Measurements from ENCODE around the gene GFOD2.

GFOD2 gene

DNA sequence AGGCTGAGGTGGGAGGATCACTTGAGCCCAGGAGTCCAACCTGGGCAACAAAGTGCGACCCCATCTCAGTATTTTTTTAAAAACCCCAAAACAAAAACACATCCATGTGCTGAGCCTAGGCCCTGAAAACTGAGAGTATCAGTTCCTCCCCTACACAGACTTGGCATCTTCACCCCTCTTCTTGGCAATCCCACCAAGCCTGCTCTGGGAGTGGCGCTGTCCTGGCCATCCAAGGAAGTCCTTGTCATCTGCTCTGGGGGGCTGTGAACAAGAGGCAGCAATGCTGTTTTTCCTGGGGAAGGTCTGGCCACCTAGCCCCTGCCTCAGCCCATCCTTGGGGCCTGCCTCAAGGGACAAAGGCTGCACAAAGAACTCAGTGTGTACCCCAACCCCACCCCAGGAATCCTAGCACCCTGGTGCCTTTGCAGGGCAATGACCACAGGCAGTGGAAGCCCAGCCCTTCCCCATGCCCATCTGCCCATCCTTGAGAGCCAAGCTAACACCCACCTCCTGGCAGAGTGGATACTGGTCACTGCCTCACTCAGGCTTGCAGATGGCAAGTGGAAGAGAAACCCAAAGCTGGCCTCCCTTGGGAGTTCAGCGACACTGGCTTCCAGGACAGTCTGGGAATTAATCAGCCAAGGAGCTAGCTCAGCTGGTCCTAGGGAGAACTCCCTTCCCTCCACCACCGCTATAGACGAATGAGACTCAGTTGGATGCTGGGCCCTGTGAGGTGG, 14.8 kb upstream of the GFOD2 start:
- Histone ChIP-seq H3K4me1 (ENCODE audit: control insufficient read depth, insufficient read depth, low read length, unreplicated experiment) (no peaks in the 10 kb centered on the region), H3K27ac (ENCODE audit: low read depth, low read length) (no peak overlapping the region), H2AFZ (ENCODE audit: low read length, unreplicated experiment) (no peak overlapping the region), H3K36me3 (ENCODE audit: insufficient read depth, low read length) (no peaks in the 10 kb centered on the region), H3K4me3 (ENCODE audit: low read depth, low read length) (no peak overlapping the region), H3K79me2 (ENCODE audit: control insufficient read depth, insufficient read depth, low read length, unreplicated experiment) (no peaks in the 10 kb centered on the region), H3K27me3 (ENCODE audit: insufficient read depth, low read length) (no peaks in the 10 kb centered on the region)

DNA sequence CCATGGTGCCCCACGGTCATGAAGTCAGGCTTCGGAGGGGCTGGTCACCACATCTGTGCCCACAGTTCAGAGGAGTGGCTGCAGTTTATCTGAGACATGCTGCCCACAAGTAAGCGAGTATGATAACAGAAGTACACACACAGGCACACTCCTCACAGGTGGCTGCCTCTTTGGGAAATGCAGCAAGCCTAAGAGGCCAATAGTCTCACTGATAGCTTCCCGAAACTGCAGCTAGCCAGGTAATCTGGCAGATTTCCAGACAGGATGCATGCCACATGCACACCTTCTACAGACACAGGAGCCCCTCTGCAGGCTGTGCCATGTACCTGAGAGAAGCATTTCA, 12.6 kb upstream of the GFOD2 start:
- Histone ChIP-seq H3K4me1 (ENCODE audit: control insufficient read depth, insufficient read depth, low read length, unreplicated experiment) (no peaks in the 10 kb centered on the region), H3K4me3 (ENCODE audit: low read depth, low read length) (no peak overlapping the region), H3K27ac (ENCODE audit: low read depth, low read length) (no peak overlapping the region), H3K79me2 (ENCODE audit: control insufficient read depth, insufficient read depth, low read length, unreplicated experiment) (no peaks in the 10 kb centered on the region), H3K27me3 (ENCODE audit: insufficient read depth, low read length) (no peaks in the 10 kb centered on the region), H3K36me3 (ENCODE audit: insufficient read depth, low read length) (no peaks in the 10 kb centered on the region), H2AFZ (ENCODE audit: low read length, unreplicated experiment) (no peak overlapping the region)

DNA sequence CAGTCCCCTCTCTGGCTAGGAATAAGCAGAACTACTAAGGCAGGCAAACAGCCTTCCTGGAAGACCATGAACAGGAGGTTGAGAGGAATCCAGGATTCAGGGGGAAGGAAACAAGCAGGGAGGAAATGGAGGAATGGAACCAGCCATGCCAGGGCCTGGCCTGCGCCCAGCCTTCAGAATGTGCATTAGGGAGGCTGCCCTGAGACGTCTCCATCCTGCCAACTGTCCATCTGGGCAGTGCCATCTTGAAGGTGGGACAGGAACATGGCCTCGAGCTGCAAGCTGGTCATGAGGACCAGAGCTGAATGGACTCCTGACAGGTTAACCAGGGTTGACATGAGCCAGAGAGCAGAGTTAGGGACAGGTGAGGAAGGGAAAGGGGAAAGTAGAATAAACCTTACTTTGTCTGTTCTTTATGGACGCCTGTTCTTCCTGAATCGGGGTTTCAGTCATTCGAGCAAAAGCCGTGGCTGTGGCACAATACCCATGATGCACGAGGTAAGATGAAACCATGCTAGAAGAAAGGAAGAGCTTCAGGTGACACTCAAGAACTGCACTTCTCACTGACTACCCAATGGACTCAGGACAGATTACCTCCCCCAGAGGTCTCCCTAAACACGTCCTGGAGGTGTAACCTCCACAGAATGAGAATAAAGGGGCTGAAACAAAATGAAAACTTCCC, 12.1 kb upstream of the GFOD2 start:
- Histone ChIP-seq H3K4me1 (ENCODE audit: control insufficient read depth, insufficient read depth, low read length, unreplicated experiment) (no peaks in the 10 kb centered on the region), H3K27ac (ENCODE audit: low read depth, low read length) (no peak overlapping the region), H3K36me3 (ENCODE audit: insufficient read depth, low read length) (no peaks in the 10 kb centered on the region), H3K79me2 (ENCODE audit: control insufficient read depth, insufficient read depth, low read length, unreplicated experiment) (no peaks in the 10 kb centered on the region), H3K27me3 (ENCODE audit: insufficient read depth, low read length) (no peaks in the 10 kb centered on the region), H3K4me3 (ENCODE audit: low read depth, low read length) (no peak overlapping the region), H2AFZ (ENCODE audit: low read length, unreplicated experiment) (no peak overlapping the region)

DNA sequence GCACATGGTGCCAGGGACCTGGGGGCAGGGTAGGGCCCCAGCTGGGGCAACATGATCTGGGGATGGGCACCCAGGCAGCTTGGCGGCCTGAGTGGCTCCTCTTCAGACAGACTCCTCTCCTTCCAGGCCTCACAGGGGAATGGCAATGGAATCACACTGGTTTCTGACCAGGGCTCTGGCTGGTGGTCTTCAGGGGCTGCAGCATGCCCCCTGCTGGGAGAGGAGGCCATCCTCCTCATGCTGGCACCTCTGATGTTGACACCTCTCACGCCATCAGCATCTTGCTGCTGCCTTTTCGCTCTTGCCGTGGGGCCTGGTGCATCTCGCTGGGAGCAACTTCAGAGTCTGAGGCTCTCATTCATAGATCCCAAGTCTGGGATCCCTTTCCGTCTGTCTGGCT, 11.2 kb upstream of the GFOD2 start:
- no peak overlapping the region for H3K27ac ChIP-seq (ENCODE audit: low read depth, low read length)
- H3K4me3 ChIP-seq (ENCODE audit: low read depth, low read length): no peak overlapping the region
- no peaks in the 10 kb centered on the region for H3K4me1 ChIP-seq (ENCODE audit: control insufficient read depth, insufficient read depth, low read length, unreplicated experiment)
- no peak overlapping the region for H2AFZ ChIP-seq (ENCODE audit: low read length, unreplicated experiment)
- no peaks in the 10 kb centered on the region for H3K27me3 ChIP-seq (ENCODE audit: insufficient read depth, low read length)
- H3K79me2 ChIP-seq (ENCODE audit: control insufficient read depth, insufficient read depth, low read length, unreplicated experiment): no peaks in the 10 kb centered on the region
- H3K36me3 ChIP-seq (ENCODE audit: insufficient read depth, low read length): no peaks in the 10 kb centered on the region

DNA sequence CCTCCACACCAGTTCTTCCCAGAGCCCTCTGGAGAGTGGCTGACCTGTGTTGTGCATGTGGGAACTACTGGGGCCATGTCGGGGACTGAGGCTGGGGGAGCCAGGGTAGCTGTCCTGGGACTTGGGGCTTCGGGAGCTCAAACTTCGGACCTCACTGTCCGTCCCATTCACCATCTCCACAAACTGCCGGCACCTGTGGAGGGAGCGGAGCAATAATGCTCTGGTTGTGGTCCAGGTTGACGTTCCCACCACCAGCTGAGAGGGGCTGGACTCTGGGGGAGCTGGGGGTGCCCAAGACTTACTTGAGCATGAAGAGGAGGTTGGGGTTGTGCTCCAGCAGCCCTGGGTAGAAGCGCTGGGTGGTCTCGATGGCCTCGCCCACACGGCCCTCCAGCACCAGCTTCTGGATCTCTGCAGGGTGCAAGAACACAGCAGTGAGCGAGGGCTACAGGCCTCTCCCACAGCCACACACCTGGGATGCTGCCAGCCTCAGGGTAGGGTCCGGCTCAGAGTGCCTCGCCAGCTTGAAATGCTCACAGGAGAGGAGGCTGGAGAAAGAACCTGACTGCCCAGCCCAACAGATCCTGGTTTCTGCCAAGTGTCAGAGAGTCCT, 10.6 kb upstream of the GFOD2 start:
- H3K4me3 ChIP-seq (ENCODE audit: low read depth, low read length): no peak overlapping the region
- no peaks in the 10 kb centered on the region for H3K36me3 ChIP-seq (ENCODE audit: insufficient read depth, low read length)
- H3K27ac ChIP-seq (ENCODE audit: low read depth, low read length): no peak overlapping the region
- H2AFZ ChIP-seq (ENCODE audit: low read length, unreplicated experiment): no peak overlapping the region
- no peaks in the 10 kb centered on the region for H3K27me3 ChIP-seq (ENCODE audit: insufficient read depth, low read length)
- H3K79me2 ChIP-seq (ENCODE audit: control insufficient read depth, insufficient read depth, low read length, unreplicated experiment): no peaks in the 10 kb centered on the region
- H3K4me1 ChIP-seq (ENCODE audit: control insufficient read depth, insufficient read depth, low read length, unreplicated experiment): no peaks in the 10 kb centered on the region

DNA sequence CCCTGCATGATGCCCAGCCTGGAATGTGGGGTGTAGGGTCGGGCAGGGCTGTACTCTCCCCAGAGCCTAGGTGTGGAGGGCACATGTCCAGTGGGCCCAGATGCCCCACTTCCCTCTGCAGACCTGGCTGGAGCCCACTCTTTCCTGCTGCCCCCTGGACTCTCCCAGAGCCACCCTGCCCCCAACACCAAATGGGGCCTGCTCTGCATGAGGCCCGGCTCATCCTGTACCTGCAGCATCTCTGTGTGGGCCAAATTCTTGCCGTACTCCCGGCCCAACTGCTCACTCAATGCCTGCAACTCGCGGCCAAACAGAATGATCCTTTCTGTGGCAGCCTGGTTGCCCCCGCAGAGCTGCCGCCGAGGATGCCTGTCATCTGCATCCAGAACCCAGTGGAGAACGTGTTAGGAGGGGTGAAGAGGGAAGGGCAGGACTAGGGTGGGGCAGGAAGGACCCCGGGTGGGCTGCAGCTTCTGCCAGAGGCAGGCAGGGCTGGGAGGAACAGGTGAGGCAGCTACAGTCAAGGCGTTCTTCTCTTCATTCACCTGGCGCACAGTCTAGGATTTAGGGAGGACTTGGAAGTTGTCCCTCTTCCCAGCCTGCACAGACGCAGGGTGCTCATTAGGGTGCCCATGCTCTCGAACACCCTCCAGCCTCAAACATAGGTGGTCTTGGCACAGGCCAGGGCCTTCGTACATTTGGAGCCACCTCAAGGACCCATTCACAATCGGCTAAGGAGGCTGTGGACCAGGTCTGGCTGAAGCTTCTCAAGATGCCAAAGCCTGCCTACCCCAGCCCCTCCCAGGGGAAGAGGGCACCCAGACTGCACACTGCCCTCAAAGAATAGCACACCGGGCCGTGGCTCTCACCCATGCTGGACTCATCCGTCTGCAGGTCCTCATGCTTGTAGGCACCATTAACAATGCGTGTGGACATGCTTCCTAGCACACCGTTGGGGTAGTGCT, 8.7 kb upstream of the GFOD2 start:
- Histone ChIP-seq H2AFZ (ENCODE audit: low read length, unreplicated experiment) (no peak overlapping the region), H3K4me3 (ENCODE audit: low read depth, low read length) (no peak overlapping the region), H3K27me3 (ENCODE audit: insufficient read depth, low read length) (no peaks in the 10 kb centered on the region), H3K27ac (ENCODE audit: low read depth, low read length) (no peak overlapping the region), H3K36me3 (ENCODE audit: insufficient read depth, low read length) (no peaks in the 10 kb centered on the region), H3K79me2 (ENCODE audit: control insufficient read depth, insufficient read depth, low read length, unreplicated experiment) (no peaks in the 10 kb centered on the region), H3K4me1 (ENCODE audit: control insufficient read depth, insufficient read depth, low read length, unreplicated experiment) (no peaks in the 10 kb centered on the region)

DNA sequence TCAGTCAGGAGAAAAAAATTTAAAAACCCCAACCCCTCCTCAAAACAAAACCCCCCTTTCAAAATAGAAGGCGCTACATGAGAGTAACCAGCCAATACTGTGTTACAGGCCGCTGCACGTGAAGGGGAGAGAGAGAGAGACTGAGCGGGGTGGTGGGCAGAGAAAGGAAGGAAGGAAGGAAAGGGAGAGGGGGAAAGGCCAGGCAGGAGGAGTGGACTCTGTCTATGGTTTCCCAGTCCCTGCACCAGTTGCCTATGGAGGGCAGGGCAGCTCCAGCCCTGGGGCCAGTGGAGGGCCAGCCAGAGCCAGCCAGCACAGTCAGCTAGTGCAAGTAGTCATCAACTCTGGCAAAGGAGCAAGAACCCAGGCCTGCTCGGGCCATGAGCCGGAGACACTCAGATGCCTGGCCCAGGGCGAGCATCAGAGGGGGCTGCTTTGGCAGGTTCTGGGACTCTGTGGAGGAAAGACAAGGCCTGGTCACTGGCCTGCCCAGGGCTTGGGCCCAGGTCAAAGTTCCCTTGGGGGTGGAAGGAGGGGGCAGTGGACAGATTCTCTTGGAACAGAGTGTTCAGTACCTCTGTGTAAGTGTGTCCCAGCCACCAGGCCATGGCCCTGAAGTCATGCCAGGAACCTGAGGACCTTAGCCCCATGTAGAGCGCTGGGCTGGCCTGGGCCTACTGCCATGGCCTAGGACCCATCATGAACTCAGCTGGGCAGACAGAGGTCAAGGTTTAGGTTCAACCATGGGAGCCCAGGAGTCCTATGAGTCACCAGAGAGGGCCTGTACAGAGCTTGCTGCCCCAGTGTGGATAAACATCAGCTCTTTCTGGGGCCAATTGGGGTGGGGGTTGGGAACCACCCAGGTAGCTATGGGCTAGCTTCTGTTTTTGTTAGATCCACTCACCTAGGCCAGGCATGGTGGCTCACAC, 7.3 kb upstream of the GFOD2 start:
- H2AFZ ChIP-seq (ENCODE audit: low read length, unreplicated experiment): no peak overlapping the region
- H3K27ac ChIP-seq (ENCODE audit: low read depth, low read length): no peak overlapping the region
- H3K79me2 ChIP-seq (ENCODE audit: control insufficient read depth, insufficient read depth, low read length, unreplicated experiment): no peaks in the 10 kb centered on the region
- H3K27me3 ChIP-seq (ENCODE audit: insufficient read depth, low read length): no peaks in the 10 kb centered on the region
- no peaks in the 10 kb centered on the region for H3K4me1 ChIP-seq (ENCODE audit: control insufficient read depth, insufficient read depth, low read length, unreplicated experiment)
- no peaks in the 10 kb centered on the region for H3K36me3 ChIP-seq (ENCODE audit: insufficient read depth, low read length)
- H3K4me3 ChIP-seq (ENCODE audit: low read depth, low read length): no peak overlapping the region

DNA sequence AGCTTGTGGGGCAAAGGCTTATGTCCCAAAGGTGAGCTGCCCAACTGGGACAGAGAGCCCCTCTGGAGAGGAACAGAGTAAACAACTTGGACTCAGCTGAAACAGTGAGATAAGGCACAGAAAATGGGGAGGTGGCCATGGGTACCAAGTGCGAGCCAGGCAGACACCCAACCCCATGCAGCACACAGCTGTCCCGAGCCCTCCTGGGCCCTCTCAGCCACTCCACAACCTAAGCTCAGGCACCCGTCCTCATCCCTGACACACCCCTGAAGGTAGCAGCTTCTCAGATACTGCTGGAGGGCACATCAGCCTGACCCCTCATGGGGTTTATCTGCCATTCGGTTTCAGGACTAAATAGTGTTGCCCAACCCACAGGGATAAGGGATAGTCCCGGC, 4.8 kb upstream of the GFOD2 start:
- Histone ChIP-seq H3K4me3 (ENCODE audit: low read depth, low read length) (no peak overlapping the region), H2AFZ (ENCODE audit: low read length, unreplicated experiment) (no peak overlapping the region), H3K27ac (ENCODE audit: low read depth, low read length) (no peak overlapping the region), H3K4me1 (ENCODE audit: control insufficient read depth, insufficient read depth, low read length, unreplicated experiment) (peaks cover 10% of the 10 kb centered on the region), H3K36me3 (ENCODE audit: insufficient read depth, low read length) (no peaks in the 10 kb centered on the region), H3K27me3 (ENCODE audit: insufficient read depth, low read length) (no peaks in the 10 kb centered on the region), H3K79me2 (ENCODE audit: control insufficient read depth, insufficient read depth, low read length, unreplicated experiment) (no peaks in the 10 kb centered on the region)

DNA sequence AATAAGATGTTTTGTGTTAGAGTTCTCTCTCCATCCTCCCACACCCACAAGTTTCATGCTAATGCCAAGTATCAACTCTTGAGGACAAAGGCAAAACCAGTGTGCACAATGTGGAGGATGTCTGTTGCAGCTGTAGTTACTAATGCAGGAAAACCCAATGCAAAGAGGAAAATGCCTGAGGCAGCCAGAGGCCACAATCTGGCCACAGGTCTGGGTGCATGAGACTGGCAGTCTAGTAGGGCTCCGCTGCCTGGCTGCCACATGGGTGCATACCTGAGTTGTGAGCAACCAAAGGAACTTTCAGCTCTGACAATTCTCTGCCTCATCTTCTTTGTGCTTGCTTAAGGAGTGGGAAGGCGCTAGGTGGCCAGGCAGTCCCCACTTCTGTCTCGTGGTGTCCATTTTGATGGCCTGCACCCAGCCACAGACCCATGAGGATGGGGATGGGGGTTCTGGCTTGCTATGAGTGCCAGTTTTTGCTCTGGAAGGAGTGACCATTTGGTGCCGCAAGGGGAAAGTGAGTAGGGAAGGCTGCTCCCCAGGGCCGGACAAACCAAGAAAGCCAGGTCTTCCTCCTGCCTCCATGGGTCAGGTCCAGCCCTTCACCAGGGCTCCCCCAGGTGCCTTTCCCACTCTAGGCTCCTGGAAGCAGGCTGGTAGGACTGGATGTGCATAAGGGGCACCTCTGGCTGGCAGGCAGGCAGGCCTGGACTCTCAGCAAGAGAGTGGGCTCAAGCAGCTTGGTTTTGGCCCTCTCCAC, 4.2 kb upstream of the GFOD2 start:
- Histone ChIP-seq H3K4me3 (ENCODE audit: low read depth, low read length) (no peak overlapping the region), H3K27ac (ENCODE audit: low read depth, low read length) (no peak overlapping the region), H3K36me3 (ENCODE audit: insufficient read depth, low read length) (no peaks in the 10 kb centered on the region), H3K4me1 (ENCODE audit: control insufficient read depth, insufficient read depth, low read length, unreplicated experiment) (peaks cover 11% of the 10 kb centered on the region), H3K79me2 (ENCODE audit: control insufficient read depth, insufficient read depth, low read length, unreplicated experiment) (peaks cover 5% of the 10 kb centered on the region), H3K27me3 (ENCODE audit: insufficient read depth, low read length) (no peaks in the 10 kb centered on the region), H2AFZ (ENCODE audit: low read length, unreplicated experiment) (no peak overlapping the region)

Data from ACC112 (cell line).